KBM-7 (cell line): ENCODE results near the gene RPH3AL.
"Not testable (repeated sequence)": the region's sequence is repeated elsewhere in the genome, so short reads cannot be mapped to it uniquely, and the experiment has no call there.

ENCODE experiments used
- DNase-seq: peaks from one replicate; pipeline ENCODE4 v3.0.0-alpha.2; 2015
- in situ Hi-C: fragments of 300-500 bp; cut with MboI; formaldehyde crosslinking; loops from 2 replicates; pipeline ENCODE4 v1.14.3; 2020; ENCODE audit warnings: low sequenced_read_pairs, low pct_unique_long_range_greater_than_20kb, mixed read lengths

Gene RPH3AL

GRCh38 chr17:225551-225950 lies 127.1 kb downstream of the RPH3AL start:
- DNase-seq: no peak
- in situ Hi-C loops: no loop called here

GRCh38 chr17:224576-224975 lies 128.0 kb downstream of the RPH3AL start:
- DNase-seq, in situ Hi-C loops: not testable (repeated sequence)

- in situ Hi-C loops: no loop called here
- DNase-seq: no peak
These were observed 128.7 kb downstream of the RPH3AL start for GRCh38 chr17:223723-224471.

GRCh38 chr17:222172-222571 lies 130.4 kb downstream of the RPH3AL start:
- in situ Hi-C loops: no loop called here
- no peak for DNase-seq

- in situ Hi-C loops: no loop called here
- DNase-seq: no peak
These were observed 132.9 kb downstream of the RPH3AL start for GRCh38 chr17:219696-220095.

- in situ Hi-C loops: no loop called here
- no peak for DNase-seq
These were observed 134.0 kb downstream of the RPH3AL start for GRCh38 chr17:218432-219110.

- no peak for DNase-seq
- in situ Hi-C loops: no loop called here
These were observed 136.0 kb downstream of the RPH3AL start for GRCh38 chr17:216625-217024.

- not testable (repeated sequence) for DNase-seq
These were observed 136.8 kb downstream of the RPH3AL start for GRCh38 chr17:215563-216478.

GRCh38 chr17:214881-215331 lies 137.7 kb downstream of the RPH3AL start:
- in situ Hi-C loops: no loop called here
- no peak for DNase-seq

More at GRCh38 chr17:215563-216478, 136.8 kb downstream of the RPH3AL start:
- in situ Hi-C loops: not testable (repeated sequence)

- DNase-seq: no peak
These were observed 139.1 kb downstream of the RPH3AL start for GRCh38 chr17:213286-214105.

GRCh38 chr17:210402-210801 lies 142.2 kb downstream of the RPH3AL start:
- in situ Hi-C loops: no loop called here
- no peak for DNase-seq

More at GRCh38 chr17:213286-214105, 139.1 kb downstream of the RPH3AL start:
- in situ Hi-C loops: no loop called here

GRCh38 chr17:208429-208828 lies 144.2 kb downstream of the RPH3AL start:
- in situ Hi-C loops: no loop called here
- no peak for DNase-seq

GRCh38 chr17:207775-208174 lies 144.8 kb downstream of the RPH3AL start:
- in situ Hi-C loops: no loop called here
- DNase-seq: no peak

- DNase-seq: no peak
- in situ Hi-C loops: no loop called here
These were observed 145.6 kb downstream of the RPH3AL start for GRCh38 chr17:206941-207560.

GRCh38 chr17:206484-206883 lies 146.1 kb downstream of the RPH3AL start:
- DNase-seq, in situ Hi-C loops: not testable (repeated sequence)

- no peak for DNase-seq
- in situ Hi-C loops: no loop called here
These were observed 146.8 kb downstream of the RPH3AL start for GRCh38 chr17:205817-206216.

- in situ Hi-C loops: no loop called here
- DNase-seq: no peak
These were observed 147.4 kb downstream of the RPH3AL start for GRCh38 chr17:205148-205669.
